Measurements from ENCODE around the gene EMSY. TPM values are rescaled to one million over a fixed set of nuclear protein-coding genes. Genes with fewer than 3 reads are reported as not detected.

Gene EMSY
- total and polyA plus RNA-seq, 4 experiments from 2014 or later, result 9.5 to 52.9 (median 34.9) TPM

DNA sequence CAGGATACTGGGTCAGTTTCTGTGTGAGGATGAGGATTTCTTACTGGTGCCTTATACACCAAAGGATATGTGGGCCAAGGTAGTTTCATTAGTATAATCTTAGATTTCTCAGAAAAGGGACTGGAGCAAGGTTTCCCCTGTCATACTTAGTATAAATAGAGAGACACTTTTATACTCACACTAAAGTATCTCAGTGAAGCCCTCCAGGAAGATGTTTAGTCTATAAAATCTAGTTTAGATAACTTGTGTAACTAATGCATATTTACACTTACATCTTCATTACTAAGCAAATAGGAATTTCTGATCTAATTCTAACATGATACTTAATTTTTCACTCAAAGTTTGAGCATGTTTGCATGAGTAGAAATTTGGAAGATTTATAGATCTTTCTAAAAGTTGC, 11.1 kb downstream of the EMSY start:
- Mint-ChIP-seq H3K27ac (no peak overlapping the region), H3K4me3 (no peak overlapping the region), H3K27me3 (no peaks in the 10 kb centered on the region), H3K4me1 (peaks cover 0 to 9% (median 6%) of the 10 kb centered on the region in 4 donors), H3K9me3 (no peaks in the 10 kb centered on the region), H3K36me3 (peaks cover 38 to 54% of the 10 kb centered on the region in 2 donors)
- ChIA-PET POLR2A (ENCODE audit: partially characterized antibody) (no interaction called here), CTCF (ENCODE audit: partially characterized antibody) (no interaction called here)
- Histone ChIP-seq H3K4me1 (ENCODE audit: insufficient read depth, low read length) (no peaks in the 10 kb centered on the region), H3K27ac (ENCODE audit: low read depth, low read length) (no peak overlapping the region), H3K4me3 (ENCODE audit: low read length in 2 of 2) (no peak overlapping the region), H3K9me3 (ENCODE audit: control insufficient read depth in 1 of 2, low read length in 2 of 2) (no peaks in the 10 kb centered on the region), H3K27me3 (ENCODE audit: insufficient read depth, low read length) (no peaks in the 10 kb centered on the region), H3K36me3 (ENCODE audit: insufficient read depth, low read length) (peaks cover 22% of the 10 kb centered on the region)
- DNase-seq, result no peak
- intact Hi-C loops (cut with micrococcal nuclease), result no loop called here

DNA sequence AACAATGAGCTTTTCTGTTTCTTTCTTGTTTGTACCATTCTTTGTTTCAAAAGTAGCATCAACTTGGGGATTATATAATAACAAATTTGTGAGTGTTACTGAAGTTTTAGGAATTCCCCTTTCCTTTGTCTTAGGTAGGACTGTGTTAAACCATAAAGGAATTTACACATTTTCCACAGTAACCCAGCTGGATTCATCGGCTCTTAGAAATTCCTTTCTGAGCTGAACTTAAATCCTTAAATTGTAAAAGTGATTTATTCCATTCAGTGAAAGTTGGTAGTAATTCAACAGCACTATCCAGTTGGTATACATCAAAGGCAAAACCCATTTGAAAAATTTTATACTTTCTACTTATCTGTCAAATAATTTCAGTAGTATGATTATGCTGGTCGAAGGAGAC, 11.8 kb downstream of the EMSY start:
- Histone ChIP-seq H3K27me3 (ENCODE audit: insufficient read depth, low read length) (no peaks in the 10 kb centered on the region), H3K9me3 (ENCODE audit: control insufficient read depth in 1 of 2, low read length in 2 of 2) (no peaks in the 10 kb centered on the region), H3K36me3 (ENCODE audit: insufficient read depth, low read length) (peaks cover 22% of the 10 kb centered on the region), H3K27ac (ENCODE audit: low read depth, low read length) (no peak overlapping the region), H3K4me3 (ENCODE audit: low read length in 2 of 2) (no peak overlapping the region), H3K4me1 (ENCODE audit: insufficient read depth, low read length) (no peaks in the 10 kb centered on the region)
- no peak for DNase-seq
- no peak overlapping the region for H3K27ac Mint-ChIP-seq
- H3K4me3 Mint-ChIP-seq, result no peak overlapping the region
- H3K36me3 Mint-ChIP-seq, result peaks cover 39 to 51% of the 10 kb centered on the region in 2 donors
- ChIA-PET POLR2A (ENCODE audit: partially characterized antibody) (no interaction called here), CTCF (ENCODE audit: partially characterized antibody) (no interaction called here)
- no peaks in the 10 kb centered on the region for H3K9me3 Mint-ChIP-seq
- intact Hi-C loops (cut with micrococcal nuclease), result no loop called here
- H3K4me1 Mint-ChIP-seq, result peaks cover 0 to 6% (median 4%) of the 10 kb centered on the region in 4 donors
- no peaks in the 10 kb centered on the region for H3K27me3 Mint-ChIP-seq

DNA sequence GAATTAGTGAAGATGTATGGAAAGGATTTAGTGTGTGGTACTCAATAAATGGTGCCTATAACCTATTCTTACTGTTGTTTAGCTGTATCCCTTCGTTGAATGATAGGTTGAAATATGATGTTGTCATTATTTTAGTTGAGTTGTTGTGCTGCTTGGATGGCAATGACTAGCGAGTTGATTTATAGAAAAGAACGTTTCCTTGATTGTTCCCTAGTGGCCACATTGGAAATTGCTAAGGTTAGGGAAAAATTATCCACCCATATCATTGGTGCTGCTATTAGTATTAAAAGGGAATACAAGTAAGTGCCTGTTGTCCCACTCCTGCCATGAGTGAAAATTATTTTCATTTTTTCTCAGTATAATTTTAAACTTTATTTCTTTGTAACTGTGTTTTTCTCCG, 14.5 kb downstream of the EMSY start:
- Mint-ChIP-seq H3K9me3 (no peaks in the 10 kb centered on the region), H3K4me1 (peaks cover 6 to 12% (median 7%) of the 10 kb centered on the region in 4 donors), H3K4me3 (no peak overlapping the region), H3K27ac (no peak overlapping the region), H3K27me3 (no peaks in the 10 kb centered on the region), H3K36me3 (peaks cover 39 to 47% of the 10 kb centered on the region in 2 donors)
- no peak overlapping the region for H3K27ac ChIP-seq (ENCODE audit: low read depth, low read length)
- intact Hi-C loops (cut with micrococcal nuclease), result no loop called here
- no peaks in the 10 kb centered on the region for H3K9me3 ChIP-seq (ENCODE audit: control insufficient read depth in 1 of 2, low read length in 2 of 2)
- ChIA-PET POLR2A (ENCODE audit: partially characterized antibody) (no interaction called here), CTCF (ENCODE audit: partially characterized antibody) (no interaction called here)
- no peaks in the 10 kb centered on the region for H3K4me1 ChIP-seq (ENCODE audit: insufficient read depth, low read length)
- no peak for DNase-seq
- H3K4me3 ChIP-seq (ENCODE audit: low read length in 2 of 2), result no peak overlapping the region
- no peaks in the 10 kb centered on the region for H3K27me3 ChIP-seq (ENCODE audit: insufficient read depth, low read length)
- H3K36me3 ChIP-seq (ENCODE audit: insufficient read depth, low read length), result peaks cover 23% of the 10 kb centered on the region

DNA sequence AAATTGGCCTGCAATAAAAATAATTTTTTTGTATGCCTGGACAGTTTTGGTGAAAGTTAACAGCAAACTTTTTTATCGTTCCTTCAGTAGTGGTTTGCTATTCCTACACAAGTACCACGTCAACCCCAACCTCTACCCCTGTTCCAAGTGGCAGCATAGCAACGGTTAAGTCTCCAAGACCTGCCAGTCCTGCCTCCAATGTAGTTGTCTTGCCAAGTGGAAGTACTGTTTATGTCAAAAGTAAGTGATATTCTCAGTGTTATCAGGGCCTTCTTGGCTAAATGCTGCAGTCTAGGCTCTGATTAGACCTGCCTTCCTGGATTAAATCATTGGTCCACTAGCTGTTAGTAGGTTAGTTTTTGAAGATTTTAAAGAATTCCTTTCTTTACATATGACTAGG, 15.0 kb downstream of the EMSY start:
- no peaks in the 10 kb centered on the region for H3K27me3 ChIP-seq (ENCODE audit: insufficient read depth, low read length)
- DNase-seq, result no peak
- no peak overlapping the region for H3K4me3 ChIP-seq (ENCODE audit: low read length in 2 of 2)
- no peaks in the 10 kb centered on the region for H3K9me3 ChIP-seq (ENCODE audit: control insufficient read depth in 1 of 2, low read length in 2 of 2)
- peak overlapping the region in 2 of 7 donors; percentile 23 to 31 for H3K27ac Mint-ChIP-seq
- ChIA-PET POLR2A (ENCODE audit: partially characterized antibody) (no interaction called here), CTCF (ENCODE audit: partially characterized antibody) (no interaction called here)
- no peaks in the 10 kb centered on the region for H3K27me3 Mint-ChIP-seq
- no peaks in the 10 kb centered on the region for H3K9me3 Mint-ChIP-seq
- no peak overlapping the region for H3K4me3 Mint-ChIP-seq
- no peak overlapping the region for H3K27ac ChIP-seq (ENCODE audit: low read depth, low read length)
- peaks cover 44 to 52% of the 10 kb centered on the region in 2 donors for H3K36me3 Mint-ChIP-seq
- H3K4me1 ChIP-seq (ENCODE audit: insufficient read depth, low read length), result no peaks in the 10 kb centered on the region
- H3K4me1 Mint-ChIP-seq, result peaks cover 6 to 14% (median 7%) of the 10 kb centered on the region in 4 donors
- peaks cover 28% of the 10 kb centered on the region for H3K36me3 ChIP-seq (ENCODE audit: insufficient read depth, low read length)
- intact Hi-C loops (cut with micrococcal nuclease), result no loop called here

DNA sequence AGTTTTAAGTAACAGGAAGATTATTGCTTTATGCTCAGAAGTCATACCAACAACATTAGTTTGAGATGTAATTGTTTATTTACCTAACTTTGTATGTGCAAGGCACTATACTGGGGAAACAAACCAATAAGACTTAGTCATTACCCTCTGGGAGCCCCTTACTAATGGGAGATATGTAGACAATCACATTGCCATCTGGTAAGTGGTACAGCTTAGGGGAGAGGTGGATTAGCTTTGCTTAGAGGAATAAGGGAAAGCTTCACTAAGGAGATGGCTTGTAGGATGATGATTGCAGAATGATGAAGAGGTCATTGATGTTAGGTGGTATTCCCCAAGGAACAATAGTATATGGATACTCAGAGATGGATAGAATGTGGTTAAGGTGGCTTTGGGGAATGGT, 17.5 kb downstream of the EMSY start:
- intact Hi-C loops (cut with micrococcal nuclease), result no loop called here
- Histone ChIP-seq H3K36me3 (ENCODE audit: insufficient read depth, low read length) (peaks cover 32% of the 10 kb centered on the region), H3K27me3 (ENCODE audit: insufficient read depth, low read length) (no peaks in the 10 kb centered on the region), H3K27ac (ENCODE audit: low read depth, low read length) (no peak overlapping the region), H3K4me3 (ENCODE audit: low read length in 2 of 2) (no peak overlapping the region), H3K4me1 (ENCODE audit: insufficient read depth, low read length) (no peaks in the 10 kb centered on the region), H3K9me3 (ENCODE audit: control insufficient read depth in 1 of 2, low read length in 2 of 2) (no peaks in the 10 kb centered on the region)
- Mint-ChIP-seq H3K9me3 (no peaks in the 10 kb centered on the region), H3K27me3 (no peaks in the 10 kb centered on the region), H3K4me3 (no peak overlapping the region), H3K4me1 (peaks cover 6 to 21% (median 14%) of the 10 kb centered on the region in 4 donors), H3K36me3 (peaks cover 61 to 62% of the 10 kb centered on the region in 2 donors), H3K27ac (peak overlapping the region in 1 of 7 donors; percentile 8)
- no peak for DNase-seq
- ChIA-PET CTCF (ENCODE audit: partially characterized antibody) (interaction anchor here (1.3 kb wide), 1 partner anchor 15 kb away, joined by 3 read pairs; no protein-coding TSS in a partner anchor), POLR2A (ENCODE audit: partially characterized antibody) (no interaction called here)

DNA sequence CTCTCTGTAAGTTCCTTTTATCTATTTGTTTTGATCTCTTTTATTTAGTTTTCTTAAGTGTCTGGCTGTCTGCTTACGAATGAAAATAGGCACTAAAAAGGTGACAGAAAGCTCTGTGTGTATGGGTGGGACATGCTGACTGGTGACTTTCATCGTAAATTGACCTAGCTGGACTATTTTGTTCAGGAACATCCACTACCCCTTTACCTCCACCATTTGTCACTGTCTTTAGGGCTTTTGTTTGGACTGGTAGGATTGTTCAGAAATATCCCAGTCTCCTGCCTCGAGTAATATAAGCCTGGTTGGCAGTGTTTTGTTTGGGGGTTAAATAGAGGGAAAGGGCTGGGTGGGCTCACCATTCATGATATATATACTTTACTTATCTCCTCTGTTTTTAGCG, 20.9 kb downstream of the EMSY start:
- CTCF ChIA-PET (ENCODE audit: partially characterized antibody), result no interaction called here
- POLR2A ChIA-PET (ENCODE audit: partially characterized antibody), result no interaction called here
- Mint-ChIP-seq H3K27me3 (no peaks in the 10 kb centered on the region), H3K4me3 (no peak overlapping the region), H3K36me3 (peaks cover 47 to 58% of the 10 kb centered on the region in 2 donors), H3K4me1 (peaks cover 6 to 22% (median 17%) of the 10 kb centered on the region in 4 donors), H3K9me3 (no peaks in the 10 kb centered on the region), H3K27ac (no peak overlapping the region)
- no peak for DNase-seq
- Histone ChIP-seq H3K4me3 (ENCODE audit: low read length in 2 of 2) (no peak overlapping the region), H3K27ac (ENCODE audit: low read depth, low read length) (no peak overlapping the region), H3K27me3 (ENCODE audit: insufficient read depth, low read length) (no peaks in the 10 kb centered on the region), H3K36me3 (ENCODE audit: insufficient read depth, low read length) (peaks cover 25% of the 10 kb centered on the region), H3K4me1 (ENCODE audit: insufficient read depth, low read length) (no peaks in the 10 kb centered on the region), H3K9me3 (ENCODE audit: control insufficient read depth in 1 of 2, low read length in 2 of 2) (no peaks in the 10 kb centered on the region)
- intact Hi-C loops (cut with micrococcal nuclease), result no loop called here

DNA sequence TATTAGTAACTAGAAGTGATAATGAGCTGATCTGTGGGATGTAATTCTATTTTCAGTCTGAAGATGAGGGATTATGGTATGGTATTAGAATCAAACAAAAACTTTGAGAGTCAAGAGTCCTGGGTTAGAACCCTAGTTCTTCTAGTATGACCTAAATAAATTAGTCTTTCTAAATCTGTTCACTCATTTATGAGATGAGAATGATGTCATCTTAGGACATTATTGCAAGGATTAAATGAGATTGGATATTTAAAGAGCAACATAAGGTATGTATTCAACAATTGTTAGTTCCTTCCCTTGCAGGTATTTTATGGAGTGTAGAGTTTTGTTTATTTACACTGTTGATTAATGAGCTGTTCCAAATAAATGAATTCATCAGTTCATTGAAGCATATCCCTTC, 21.8 kb downstream of the EMSY start:
- H3K27ac ChIP-seq (ENCODE audit: low read depth, low read length), result no peak overlapping the region
- CTCF ChIA-PET (ENCODE audit: partially characterized antibody), result no interaction called here
- peaks cover 47 to 67% of the 10 kb centered on the region in 2 donors for H3K36me3 Mint-ChIP-seq

DNA sequence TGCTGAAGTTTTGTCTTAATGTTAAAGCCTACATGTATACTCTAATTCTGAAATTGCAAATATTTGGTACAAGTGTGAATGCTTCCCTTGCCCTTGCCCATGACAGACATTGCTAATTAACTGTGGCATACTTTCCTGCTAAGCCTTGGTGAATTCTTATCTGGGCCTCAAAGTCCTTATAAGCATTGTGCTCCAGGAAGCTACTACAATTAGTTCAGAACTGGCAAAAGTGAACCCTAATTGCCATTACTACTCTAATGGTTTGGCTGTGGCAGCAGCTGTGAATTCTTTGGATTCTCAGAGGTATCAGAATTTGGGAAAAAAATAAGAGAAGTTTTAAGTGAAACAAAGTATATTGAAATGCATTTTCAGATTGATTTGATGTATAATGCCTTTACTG, 24.3 kb downstream of the EMSY start:
- Mint-ChIP-seq H3K27me3 (no peaks in the 10 kb centered on the region), H3K36me3 (peaks cover 49 to 67% of the 10 kb centered on the region in 2 donors), H3K27ac (no peak overlapping the region), H3K4me3 (no peak overlapping the region), H3K4me1 (peaks cover 0 to 15% (median 11%) of the 10 kb centered on the region in 4 donors), H3K9me3 (no peaks in the 10 kb centered on the region)
- POLR2A ChIA-PET (ENCODE audit: partially characterized antibody), result no interaction called here
- Histone ChIP-seq H3K27ac (ENCODE audit: low read depth, low read length) (no peak overlapping the region), H3K4me3 (ENCODE audit: low read length in 2 of 2) (no peak overlapping the region), H3K27me3 (ENCODE audit: insufficient read depth, low read length) (no peaks in the 10 kb centered on the region), H3K4me1 (ENCODE audit: insufficient read depth, low read length) (no peaks in the 10 kb centered on the region), H3K9me3 (ENCODE audit: control insufficient read depth in 1 of 2, low read length in 2 of 2) (no peaks in the 10 kb centered on the region), H3K36me3 (ENCODE audit: insufficient read depth, low read length) (peaks cover 22% of the 10 kb centered on the region)
- DNase-seq, result no peak
- intact Hi-C loops (cut with micrococcal nuclease), result no loop called here
- CTCF ChIA-PET (ENCODE audit: partially characterized antibody), result no interaction called here

More for the DNA sequence above, 21.8 kb downstream of the EMSY start:
- intact Hi-C loops (cut with micrococcal nuclease), result no loop called here
- H3K36me3 ChIP-seq (ENCODE audit: insufficient read depth, low read length), result peaks cover 25% of the 10 kb centered on the region
- H3K27me3 ChIP-seq (ENCODE audit: insufficient read depth, low read length), result no peaks in the 10 kb centered on the region
- H3K9me3 ChIP-seq (ENCODE audit: control insufficient read depth in 1 of 2, low read length in 2 of 2), result no peaks in the 10 kb centered on the region
- H3K4me1 Mint-ChIP-seq, result peaks cover 6 to 24% (median 17%) of the 10 kb centered on the region in 4 donors
- no peaks in the 10 kb centered on the region for H3K9me3 Mint-ChIP-seq
- no peak overlapping the region for H3K4me3 Mint-ChIP-seq
- POLR2A ChIA-PET (ENCODE audit: partially characterized antibody), result no interaction called here
- no peaks in the 10 kb centered on the region for H3K4me1 ChIP-seq (ENCODE audit: insufficient read depth, low read length)
- H3K4me3 ChIP-seq (ENCODE audit: low read length in 2 of 2), result no peak overlapping the region
- no peaks in the 10 kb centered on the region for H3K27me3 Mint-ChIP-seq
- peak overlapping the region in 1 of 7 donors; percentile 60 for H3K27ac Mint-ChIP-seq
- no peak for DNase-seq

All from CD4-positive, alpha-beta memory T cell (primary cell).